HG03520 (cell line): ENCODE results near the gene LHFPL2.
"Not testable (repeated sequence)": the region's sequence is repeated elsewhere in the genome, so short reads cannot be mapped to it uniquely, and the experiment has no call there.

ENCODE experiments used
- ATAC-seq: cut with Tn5 transposase; IDR thresholded peaks from one replicate; pipeline ENCODE4 v1.9.1; 2021; ENCODE audit warnings: mild to moderate bottlenecking, moderate library complexity; ENCODE audit not compliant: unreplicated experiment

The LHFPL2 gene

DNA sequence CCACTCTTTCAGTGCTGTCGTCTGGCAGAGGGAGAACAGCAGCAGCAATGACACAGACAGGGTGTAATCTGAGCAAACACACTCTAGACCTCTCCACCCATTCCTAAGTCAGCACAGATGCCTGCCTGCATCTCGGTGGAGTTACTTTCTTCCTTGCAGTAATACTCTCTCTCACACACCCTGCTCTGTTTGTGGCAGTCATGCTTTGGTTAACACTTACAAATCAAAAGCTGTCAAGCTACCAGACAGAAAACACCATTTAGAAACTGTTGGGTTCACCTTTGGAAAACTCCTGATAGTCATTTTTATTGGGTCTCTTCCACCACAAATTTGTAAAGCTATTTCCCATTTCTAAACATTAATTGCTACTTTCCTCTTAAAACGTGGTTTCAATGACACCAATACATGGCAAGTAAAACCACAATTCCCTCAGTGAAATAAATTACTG lies 27.3 kb downstream of the LHFPL2 start:
- no peak for ATAC-seq

- not testable (repeated sequence) for ATAC-seq
These were observed 28.5 kb downstream of the LHFPL2 start for GRCh38 chr5:78620119-78620518.

GRCh38 chr5:78618303-78618702 lies 30.3 kb downstream of the LHFPL2 start:
- ATAC-seq = no peak

GRCh38 chr5:78615697-78616096 lies 32.9 kb downstream of the LHFPL2 start:
- no peak for ATAC-seq

DNA sequence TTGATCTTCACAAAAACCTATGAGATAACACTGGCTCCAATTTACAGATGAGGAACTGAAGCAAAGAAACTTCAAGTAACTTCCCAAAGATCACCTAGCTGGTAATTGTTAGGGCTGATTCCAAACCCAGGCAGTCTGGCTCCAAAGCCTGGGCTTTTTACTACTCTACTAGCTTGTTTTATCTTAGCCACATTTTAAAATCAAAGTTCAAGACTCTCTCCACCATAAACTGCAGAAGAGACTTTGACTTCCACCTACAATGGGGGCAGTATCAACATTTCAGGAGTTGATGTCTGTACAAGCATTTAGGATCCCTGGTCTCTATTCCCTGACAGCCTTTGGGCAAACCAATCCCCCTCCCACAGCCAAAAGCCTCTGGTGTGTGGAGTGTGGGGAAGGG lies 33.8 kb downstream of the LHFPL2 start:
- no peak for ATAC-seq

DNA sequence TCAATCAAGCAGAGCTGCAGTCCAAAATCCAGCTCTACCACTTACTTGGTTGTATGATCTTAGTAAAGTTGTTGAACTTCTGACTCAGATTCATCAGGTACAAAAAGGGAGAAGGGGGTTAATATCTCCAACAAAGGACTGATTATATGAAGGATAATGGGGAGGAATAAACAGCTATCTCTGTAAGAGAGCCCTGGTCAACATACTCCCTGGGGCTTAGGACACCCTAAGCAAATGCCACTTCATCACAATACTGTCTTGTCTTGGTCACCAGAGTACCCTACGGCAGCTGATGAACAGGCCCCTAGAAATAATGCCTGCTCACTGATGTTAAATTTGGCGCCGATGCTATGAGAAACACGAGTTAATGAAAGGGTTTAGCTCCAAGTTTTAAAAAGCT lies 34.8 kb downstream of the LHFPL2 start:
- ATAC-seq = no peak

- no peak for ATAC-seq
These were observed 35.4 kb downstream of the LHFPL2 start for GRCh38 chr5:78613151-78613533.

DNA sequence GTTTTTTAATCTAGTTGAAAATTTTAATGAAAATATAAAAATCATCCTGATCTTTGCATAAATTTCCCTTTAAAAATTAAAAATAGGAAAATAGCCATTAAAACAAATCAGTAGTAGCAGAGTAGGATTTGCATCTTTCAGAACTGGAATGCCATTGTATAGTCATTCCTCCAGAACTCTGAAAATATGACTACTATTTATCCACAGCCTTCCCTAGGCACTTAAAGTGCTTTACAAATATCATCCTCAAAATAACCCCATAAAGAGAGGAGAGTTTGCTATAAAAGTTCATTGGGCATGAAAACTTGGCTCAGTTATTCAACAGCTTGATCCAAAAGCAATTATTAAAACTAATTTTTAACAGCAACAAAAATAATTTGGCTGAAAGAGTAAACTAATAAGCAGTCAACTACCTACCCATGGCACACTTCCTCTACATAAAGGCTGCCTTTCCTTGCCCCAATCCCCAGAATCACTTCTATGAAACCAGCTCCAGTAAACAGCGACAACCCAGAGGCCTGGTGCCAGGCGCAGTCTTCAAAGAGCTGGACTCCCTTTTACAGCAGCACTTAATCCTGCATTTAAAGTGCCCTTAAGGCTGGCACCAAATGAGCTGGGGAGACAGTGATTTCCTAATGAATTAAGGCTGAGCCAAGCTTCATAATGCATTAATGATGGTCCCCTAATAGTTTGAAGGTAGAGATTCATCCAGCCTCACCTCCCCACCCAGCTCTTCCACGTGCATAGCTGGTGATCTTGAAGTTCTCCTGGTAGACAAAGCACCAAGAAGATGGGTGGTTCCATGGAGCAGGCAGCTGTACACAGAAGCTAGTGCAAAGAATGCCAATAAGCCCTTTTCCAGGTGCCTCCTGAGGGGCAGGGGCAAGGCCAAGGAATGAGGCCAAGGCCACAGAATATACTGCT lies 36.1 kb downstream of the LHFPL2 start:
- no peak for ATAC-seq

DNA sequence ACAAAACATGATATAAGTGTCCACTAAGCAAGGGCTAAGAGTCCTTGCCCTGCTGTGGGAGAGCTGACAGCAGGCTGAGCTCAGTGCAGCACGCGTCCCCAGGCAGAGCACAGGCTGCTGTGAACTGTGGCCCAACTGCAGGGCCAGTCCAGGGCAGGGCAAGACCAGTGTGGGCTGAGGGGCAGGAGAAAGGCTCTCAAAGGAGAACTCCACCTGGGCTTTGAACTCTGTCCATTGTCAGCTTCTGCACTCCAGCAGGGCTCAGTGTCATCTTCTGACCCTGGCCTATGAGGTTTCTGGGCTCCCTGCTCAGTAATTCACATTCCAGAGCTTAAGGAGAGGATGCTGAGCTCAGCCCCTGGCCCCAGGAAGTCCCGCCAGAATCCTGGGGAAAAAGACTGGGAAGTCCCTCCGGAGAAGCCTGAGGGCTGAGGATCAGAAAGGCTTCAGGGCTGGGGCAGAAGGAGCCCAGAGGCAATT lies 37.4 kb downstream of the LHFPL2 start:
- no peak for ATAC-seq

DNA sequence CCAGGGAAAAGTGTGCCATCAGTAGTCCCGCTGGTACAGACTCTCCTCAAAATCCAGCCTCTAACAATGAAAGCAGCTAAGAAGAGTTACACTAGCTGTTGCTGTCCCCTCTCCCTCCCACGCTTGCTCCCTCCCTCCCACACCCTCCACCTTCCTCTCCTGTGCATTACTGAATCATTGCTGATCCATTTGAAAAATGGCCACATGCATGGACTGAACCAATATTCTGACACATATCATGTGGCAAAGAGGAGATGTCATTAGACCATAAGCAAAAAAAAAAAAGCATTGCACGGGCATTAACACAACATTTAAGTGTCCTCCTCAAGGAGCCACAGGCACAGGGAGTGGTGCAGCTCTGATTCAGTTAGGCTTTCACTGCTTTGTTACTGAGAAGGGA lies 37.9 kb downstream of the LHFPL2 start:
- ATAC-seq = no peak

- ATAC-seq = no peak
These were observed 38.4 kb downstream of the LHFPL2 start for GRCh38 chr5:78610163-78610583.

GRCh38 chr5:78607864-78608263 lies 40.7 kb downstream of the LHFPL2 start:
- no peak for ATAC-seq

GRCh38 chr5:78606241-78606640 lies 42.3 kb downstream of the LHFPL2 start:
- no peak for ATAC-seq

DNA sequence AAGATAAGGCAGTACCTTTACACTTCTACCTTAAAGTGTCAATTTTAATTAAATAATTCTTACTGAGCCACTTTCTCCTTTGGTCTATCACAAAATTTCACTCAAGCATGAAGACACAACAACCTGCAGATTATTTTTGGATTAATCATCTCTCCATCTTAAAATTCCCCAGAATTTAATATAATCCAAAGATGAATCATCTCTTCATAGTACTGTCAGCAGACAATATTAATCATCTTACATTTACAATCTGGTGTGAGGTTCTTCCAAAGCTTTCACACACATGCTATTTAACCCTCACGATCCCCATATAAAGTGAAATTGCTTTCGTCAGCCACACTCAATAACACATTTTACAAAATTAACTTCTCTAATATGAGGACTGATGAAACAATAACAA lies 43.0 kb downstream of the LHFPL2 start:
- no peak for ATAC-seq

- ATAC-seq = no peak
These were observed 43.8 kb downstream of the LHFPL2 start for GRCh38 chr5:78604689-78605285.

GRCh38 chr5:78603636-78604175 lies 44.9 kb downstream of the LHFPL2 start:
- ATAC-seq = no peak

DNA sequence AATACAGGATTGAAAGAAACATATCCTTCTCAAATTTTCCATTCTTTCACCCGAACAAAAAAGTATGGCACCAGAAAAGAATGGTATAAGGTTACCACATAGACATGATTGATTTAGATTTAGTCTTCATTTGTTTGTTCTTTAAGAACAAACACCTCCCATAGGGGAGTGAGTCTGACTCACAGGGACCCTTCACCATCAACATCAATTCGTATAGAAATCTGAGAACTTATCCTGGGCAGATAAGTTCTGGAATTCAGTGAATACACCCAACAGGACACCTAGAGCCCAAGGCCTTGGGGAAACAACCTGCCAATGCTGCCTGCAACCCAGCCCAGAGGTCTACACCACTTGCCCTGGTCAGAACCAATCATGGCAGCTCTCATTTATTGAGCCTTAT lies 46.2 kb downstream of the LHFPL2 start:
- no peak for ATAC-seq

DNA sequence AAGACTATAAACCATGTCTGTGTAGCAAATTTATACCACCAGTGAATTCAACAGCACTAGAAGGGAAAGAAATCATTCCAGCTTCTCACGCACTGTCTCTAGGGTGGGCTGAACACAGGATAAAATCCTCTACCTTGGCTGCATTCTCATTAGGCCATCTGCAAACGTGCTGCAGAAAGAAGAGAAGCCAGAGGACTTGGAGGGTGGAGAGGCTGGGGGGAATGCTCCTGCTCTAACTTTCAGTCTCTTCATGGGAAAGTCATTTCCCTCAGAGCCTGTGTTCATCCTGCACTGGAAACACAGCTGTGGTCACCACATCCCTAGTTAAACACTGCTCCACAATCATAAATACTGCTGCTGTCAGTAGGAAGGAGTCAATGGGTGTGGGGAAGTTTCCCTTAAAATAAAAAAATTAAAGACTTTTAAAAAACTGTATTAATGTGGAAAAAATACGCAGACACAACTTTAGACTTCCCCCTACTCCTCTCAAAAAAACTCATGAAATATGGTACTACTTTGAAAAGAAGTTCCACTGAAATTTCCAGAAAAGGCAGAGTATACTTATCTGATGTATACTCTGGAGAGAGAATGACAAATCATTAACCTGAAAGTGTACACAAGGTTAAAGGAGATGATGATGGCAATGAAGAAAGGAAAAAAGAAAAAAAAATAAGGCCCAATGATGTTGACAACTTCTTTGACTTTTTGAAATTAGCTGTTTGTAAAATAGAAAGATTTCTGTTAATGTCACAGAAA lies 46.8 kb downstream of the LHFPL2 start:
- ATAC-seq = no peak

GRCh38 chr5:78600687-78601414 lies 47.7 kb downstream of the LHFPL2 start:
- ATAC-seq = no peak

GRCh38 chr5:78598973-78599372 lies 49.6 kb downstream of the LHFPL2 start:
- ATAC-seq = no peak

DNA sequence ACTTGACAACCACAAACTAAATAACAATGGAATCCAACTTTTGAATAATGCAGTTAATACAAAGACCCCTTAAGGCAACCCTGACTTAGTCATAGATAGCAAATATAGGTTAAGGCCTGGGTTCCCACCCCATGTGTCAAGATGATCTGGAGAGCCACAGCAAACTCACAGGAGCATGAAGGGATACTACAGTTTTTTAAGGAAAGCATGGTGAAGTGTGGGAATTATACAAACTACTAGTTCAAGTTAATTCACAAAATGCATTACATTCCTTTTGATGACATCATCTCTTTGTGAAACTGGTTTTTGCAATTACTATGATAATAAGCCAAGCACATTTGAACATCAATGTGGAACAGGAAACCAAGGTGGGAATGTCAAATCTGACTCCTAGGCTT lies 50.6 kb downstream of the LHFPL2 start:
- ATAC-seq = no peak
